COR-L47 (cell line): ENCODE measurements around the gene HOOK2.

Experiments used
- DNase-seq: peaks from one replicate; lab custom pipeline; 2025; lab: John Stamatoyannopoulos, UW

The HOOK2 gene

GRCh38 chr19:12794196-12794941, 19.0 kb upstream of the HOOK2 start:
- DNase-seq, result no peak

GRCh38 chr19:12793290-12794195, 18.2 kb upstream of the HOOK2 start:
- peak; percentile 88 for DNase-seq

GRCh38 chr19:12792853-12793289, 17.5 kb upstream of the HOOK2 start:
- DNase-seq, result no peak

GRCh38 chr19:12792051-12792852, 16.9 kb upstream of the HOOK2 start:
- peak; percentile 66 for DNase-seq

- DNase-seq, result peak; percentile 94
Measured at GRCh38 chr19:12791345-12792050, 16.1 kb upstream of the HOOK2 start, which contains the start of gene JUNB. Gene JUNB, plus strand, starts transcription at chr19:12791486. Its CDS starts 286 bp downstream, at chr19:12791772.

GRCh38 chr19:12790628-12791344, 15.4 kb upstream of the HOOK2 start:
- no peak for DNase-seq

- peak; percentile 96 for DNase-seq
Measured at GRCh38 chr19:12789904-12790619, 14.7 kb upstream of the HOOK2 start.

GRCh38 chr19:12789098-12789903, 13.9 kb upstream of the HOOK2 start:
- peak; percentile 24 for DNase-seq

GRCh38 chr19:12788682-12789097, 13.3 kb upstream of the HOOK2 start:
- DNase-seq, result peak; percentile 70

- DNase-seq, result no peak
Measured at GRCh38 chr19:12788042-12788681, 12.8 kb upstream of the HOOK2 start.

- no peak for DNase-seq
Measured at GRCh38 chr19:12787458-12787857, 12.1 kb upstream of the HOOK2 start.

GRCh38 chr19:12786952-12787351, 11.6 kb upstream of the HOOK2 start:
- no peak for DNase-seq

- DNase-seq, result no peak
Measured at GRCh38 chr19:12786141-12786870, 11.0 kb upstream of the HOOK2 start.

- no peak for DNase-seq
Measured at GRCh38 chr19:12785431-12786031, 10.2 kb upstream of the HOOK2 start.

- no peak for DNase-seq
Measured at GRCh38 chr19:12784871-12785430, 9.6 kb upstream of the HOOK2 start.

GRCh38 chr19:12784394-12784870, 9.1 kb upstream of the HOOK2 start:
- DNase-seq, result no peak

- no peak for DNase-seq
Measured at GRCh38 chr19:12783849-12784393, 8.6 kb upstream of the HOOK2 start.
